HepG2 (cell line): ENCODE results near the gene ASIC5. TPM values are rescaled to one million over a fixed set of nuclear protein-coding genes. Genes with fewer than 3 reads are reported as not detected.

Experiments used
- ATAC-seq: fragments of 200-7000 bp; cut with Tn5 transposase; 3 replicates; pipeline ENCODE4 v1.9.1; 2020; ENCODE audit warnings: mild to moderate bottlenecking, moderate library complexity
- BruUV-seq: library from RNA; stranded (reverse); fragments of 400-500 nt; replicated peaks from 2 replicates; lab custom pipeline; 2021; lab: Mats Ljungman, UMichigan
- CTCF ChIA-PET: fragments of 300-600 bp; formaldehyde crosslinking; extraction: SDS; loops from one replicate; lab custom pipeline; 2021; ENCODE audit warnings: low total read pairs, inconsistent platforms, low intra/inter-chr PET ratio; lab: Yijun Ruan, JAX
- POLR2A ChIA-PET: fragments of 350-600 bp; sonication (Branson Sonifier 250); formaldehyde crosslinking; loops from one replicate; lab custom pipeline; 2020; ENCODE audit warnings: antibody characterized with exemption, inconsistent platforms; lab: Yijun Ruan, JAX
- DNase-seq: peaks from one replicate; pipeline ENCODE4 v3.0.0-alpha.2; 2015; ENCODE audit warnings: low spot score
- FAIRE-seq: peaks from 3 replicates; lab custom pipeline; 2011; peaks lifted over from hg19 to GRCh38; lab: Jason Lieb, UNC
- H2AFZ ChIP-seq: one replicate; pipeline ENCODE4 v1.6.1; 2011; ENCODE audit warnings: low read length, inconsistent platforms
- H3K27ac ChIP-seq: fragments of 300-600 bp; 3 replicates; pipeline ENCODE4 v1.8.0; 2011; ENCODE audit warnings: mixed run types, mild to moderate bottlenecking, mixed read lengths, low read length, inconsistent platforms; ENCODE audit not compliant: insufficient read depth; ENCODE audit errors: extremely low read length
- H3K27me3 ChIP-seq, 2 experiments: fragments of 200-600 bp in 1 of 2; 2 replicates in 1 of 2; 3 replicates in 1 of 2; pipeline versions ENCODE4 v1.6.0 to v1.8.0; 2011; ENCODE audit warnings: low read length in 2 of 2, mild to moderate bottlenecking in 2 of 2, moderate library complexity in 2 of 2, inconsistent platforms in 1 of 2; ENCODE audit not compliant: insufficient read depth in 2 of 2, control insufficient read depth in 1 of 2
- H3K36me3 ChIP-seq, 2 experiments: fragments of 200-600 bp in 1 of 2; replicated peaks in 1 of 2; 2 replicates in 1 of 2; 3 replicates in 1 of 2; pipeline versions ENCODE4 v1.5.1 to v1.8.0; 2011; ENCODE audit warnings: low read length in 2 of 2, inconsistent platforms in 1 of 2; ENCODE audit not compliant: insufficient read depth in 2 of 2, control insufficient read depth in 1 of 2
- H3K4me1 ChIP-seq: 2 replicates; pipeline ENCODE4 v1.5.1; 2012; ENCODE audit warnings: low read length, inconsistent platforms; ENCODE audit not compliant: insufficient read depth
- H3K4me2 ChIP-seq: 2 replicates; pipeline ENCODE4 v1.6.0; 2011; ENCODE audit warnings: low read depth, low read length, inconsistent platforms
- H3K4me3 ChIP-seq, 3 experiments: fragments of 200-600 bp in 1 of 3; sonication (generic), shearing (Covaris generic) in 1 of 3; replicated peaks in 1 of 3; 2 replicates each; pipeline ENCODE4 v1.5.1; 2011 to 2016; ENCODE audit warnings: low read length in 3 of 3, inconsistent platforms in 2 of 3, low read depth in 2 of 3, mild to moderate bottlenecking in 2 of 3, control low read depth in 1 of 3, mixed read lengths in 1 of 3; ENCODE audit not compliant: insufficient read depth in 1 of 3
- H3K79me2 ChIP-seq: one replicate; pipeline ENCODE4 v1.6.1; 2011; ENCODE audit warnings: low read length, inconsistent platforms; ENCODE audit not compliant: insufficient read depth
- H3K9ac ChIP-seq: 2 replicates; pipeline ENCODE4 v1.6.0; 2011; ENCODE audit warnings: mild to moderate bottlenecking, low read depth, low read length, inconsistent platforms; ENCODE audit not compliant: insufficient read depth
- H3K9me3 ChIP-seq: 2 replicates; pipeline ENCODE4 v1.5.1; 2012; ENCODE audit warnings: mild to moderate bottlenecking, low read length
- H4K20me1 ChIP-seq: 2 replicates; pipeline ENCODE4 v1.6.0; 2011; ENCODE audit warnings: inconsistent platforms, mild to moderate bottlenecking, low read length, moderate library complexity; ENCODE audit not compliant: insufficient read depth
- MXD4 ChIP-seq: IDR thresholded peaks from 2 replicates; pipeline ENCODE4 v1.6.1; 2016; ENCODE audit warnings: mild to moderate bottlenecking, missing biosample characterization, missing genetic modification reagents
- ZNF225 ChIP-seq: sonication (generic); formaldehyde crosslinking; IDR thresholded peaks from 2 replicates; pipeline ENCODE4 v1.4.0; 2020; ENCODE audit warnings: mild to moderate bottlenecking, missing genetic modification reagents
- ZNF34 ChIP-seq: sonication (generic); formaldehyde crosslinking; IDR thresholded peaks from 2 replicates; pipeline ENCODE4 v1.4.0; 2020; ENCODE audit warnings: mild to moderate bottlenecking, missing genetic modification reagents, borderline replicate concordance
- WGBS: methylation state at CpG from one replicate; pipeline ENCODE4 v1.1.6; 2017; ENCODE audit warnings: low lambda C conversion rate; 5-methylcytosine and 5-hydroxymethylcytosine counted together
- in situ Hi-C: cut with HindIII; loops from 2 replicates; pipeline ENCODE4 v1.10.0; 2017; ENCODE audit warnings: low pct_unique_long_range_greater_than_20kb; ENCODE audit not compliant: extremely low pct_ligation_motif_present
- intact Hi-C: fragments of 100-400 bp; cut with micrococcal nuclease; formaldehyde crosslinking; loops from one replicate; pipeline ENCODE4 v1.10.0; 2022; ENCODE audit not compliant: unreplicated experiment
- polyA plus RNA-seq, 8 experiments: library from polyadenylated mRNA; depleted of rRNA in 3 of 8; stranded (reverse) in 7 of 8; unstranded in 1 of 8; fragments of >200 nt; fragmentation: Illumina TruSeq in 4 of 8; extraction: Trizol in 4 of 8; gene quantifications; 2 replicates each; pipeline versions ENCODE4 v1.2.1 to v1.2.3, GENCODE V29; 2011 to 2016; ENCODE audit warnings: low read depth in 4 of 8, missing spikeins in 1 of 8, mixed read lengths in 1 of 8; ENCODE audit not compliant: insufficient read depth in 1 of 8
- total RNA-seq, 5 experiments: library from RNA; depleted of rRNA; stranded (reverse); fragments of >200 nt; fragmentation: Illumina TruSeq; extraction: Trizol; gene quantifications; 2 replicates each; pipeline ENCODE4 v1.2.3, GENCODE V29; 2016; ENCODE audit warnings: low read depth in 1 of 5
- TF ChIP-seq, protein P1 (sequence below): sonication (generic); formaldehyde crosslinking; IDR thresholded peaks from 2 replicates; pipeline ENCODE4 v1.5.0; 2020; ENCODE audit warnings: mild to moderate bottlenecking, missing genetic modification reagents, borderline replicate concordance
- TF ChIP-seq, protein P2 (sequence below): sonication (generic); formaldehyde crosslinking; IDR thresholded peaks from 2 replicates; pipeline ENCODE4 v1.4.0; 2020; ENCODE audit warnings: missing genetic modification reagents, borderline replicate concordance

Gene ASIC5
- total and polyA plus RNA-seq, 2 of the 13 experiments (the other 11 are each of a cell fraction or from before 2014, with no cell fraction given) = not detected

- no peaks in the 10 kb centered on the region for H3K79me2 ChIP-seq
- no peak overlapping the region for H2AFZ ChIP-seq
- TF ChIP-seq, protein P1, sequence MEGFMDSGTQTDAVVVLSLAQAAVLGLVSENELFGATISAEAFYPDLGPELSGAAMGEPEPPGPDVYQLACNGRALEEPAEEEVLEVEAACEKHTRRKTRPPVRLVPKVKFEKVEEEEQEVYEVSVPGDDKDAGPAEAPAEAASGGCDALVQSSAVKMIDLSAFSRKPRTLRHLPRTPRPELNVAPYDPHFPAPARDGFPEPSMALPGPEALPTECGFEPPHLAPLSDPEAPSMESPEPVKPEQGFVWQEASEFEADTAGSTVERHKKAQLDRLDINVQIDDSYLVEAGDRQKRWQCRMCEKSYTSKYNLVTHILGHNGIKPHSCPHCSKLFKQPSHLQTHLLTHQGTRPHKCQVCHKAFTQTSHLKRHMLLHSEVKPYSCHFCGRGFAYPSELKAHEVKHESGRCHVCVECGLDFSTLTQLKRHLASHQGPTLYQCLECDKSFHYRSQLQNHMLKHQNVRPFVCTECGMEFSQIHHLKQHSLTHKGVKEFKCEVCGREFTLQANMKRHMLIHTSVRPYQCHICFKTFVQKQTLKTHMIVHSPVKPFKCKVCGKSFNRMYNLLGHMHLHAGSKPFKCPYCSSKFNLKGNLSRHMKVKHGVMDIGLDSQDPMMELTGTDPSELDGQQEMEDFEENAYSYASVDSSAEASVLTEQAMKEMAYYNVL (CRISPR knock-in tag) = no peak
- TF ChIP-seq ZNF225 (CRISPR knock-in tag) (no peak), ZNF34 (no peak), MXD4 (CRISPR knock-in tag) (no peak)
- TF ChIP-seq, protein P2, sequence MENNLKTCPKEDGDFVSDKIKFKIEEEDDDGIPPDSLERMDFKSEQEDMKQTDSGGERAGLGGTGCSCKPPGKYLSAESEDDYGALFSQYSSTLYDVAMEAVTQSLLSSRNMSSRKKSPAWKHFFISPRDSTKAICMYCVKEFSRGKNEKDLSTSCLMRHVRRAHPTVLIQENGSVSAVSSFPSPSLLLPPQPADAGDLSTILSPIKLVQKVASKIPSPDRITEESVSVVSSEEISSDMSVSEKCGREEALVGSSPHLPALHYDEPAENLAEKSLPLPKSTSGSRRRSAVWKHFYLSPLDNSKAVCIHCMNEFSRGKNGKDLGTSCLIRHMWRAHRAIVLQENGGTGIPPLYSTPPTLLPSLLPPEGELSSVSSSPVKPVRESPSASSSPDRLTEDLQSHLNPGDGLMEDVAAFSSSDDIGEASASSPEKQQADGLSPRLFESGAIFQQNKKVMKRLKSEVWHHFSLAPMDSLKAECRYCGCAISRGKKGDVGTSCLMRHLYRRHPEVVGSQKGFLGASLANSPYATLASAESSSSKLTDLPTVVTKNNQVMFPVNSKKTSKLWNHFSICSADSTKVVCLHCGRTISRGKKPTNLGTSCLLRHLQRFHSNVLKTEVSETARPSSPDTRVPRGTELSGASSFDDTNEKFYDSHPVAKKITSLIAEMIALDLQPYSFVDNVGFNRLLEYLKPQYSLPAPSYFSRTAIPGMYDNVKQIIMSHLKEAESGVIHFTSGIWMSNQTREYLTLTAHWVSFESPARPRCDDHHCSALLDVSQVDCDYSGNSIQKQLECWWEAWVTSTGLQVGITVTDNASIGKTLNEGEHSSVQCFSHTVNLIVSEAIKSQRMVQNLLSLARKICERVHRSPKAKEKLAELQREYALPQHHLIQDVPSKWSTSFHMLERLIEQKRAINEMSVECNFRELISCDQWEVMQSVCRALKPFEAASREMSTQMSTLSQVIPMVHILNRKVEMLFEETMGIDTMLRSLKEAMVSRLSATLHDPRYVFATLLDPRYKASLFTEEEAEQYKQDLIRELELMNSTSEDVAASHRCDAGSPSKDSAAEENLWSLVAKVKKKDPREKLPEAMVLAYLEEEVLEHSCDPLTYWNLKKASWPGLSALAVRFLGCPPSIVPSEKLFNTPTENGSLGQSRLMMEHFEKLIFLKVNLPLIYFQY (CRISPR knock-in tag) = no peak
- no peak overlapping the region for H3K4me3 ChIP-seq
- FAIRE-seq (no peak), DNase-seq (no peak), ATAC-seq (no peak)
- no peaks in the 10 kb centered on the region for H4K20me1 ChIP-seq
- H3K9me3 ChIP-seq = no peaks in the 10 kb centered on the region
- H3K4me1 ChIP-seq = no peaks in the 10 kb centered on the region
- WGBS = 3% methylated on average over 2 of the region's 2 CpGs
- H3K27ac ChIP-seq = no peak overlapping the region
- H3K4me2 ChIP-seq = no peak overlapping the region
- H3K27me3 ChIP-seq = no peaks in the 10 kb centered on the region
- intact Hi-C loops (no loop called here), in situ Hi-C loops (no loop called here)
- H3K36me3 ChIP-seq = no peaks in the 10 kb centered on the region
- ChIA-PET POLR2A (no interaction called here), CTCF (no interaction called here)
- BruUV-seq = no TSS peak
- H3K9ac ChIP-seq = no peak overlapping the region
Observed at GRCh38 chr4:155889946-155890345, 23.9 kb upstream of the ASIC5 start.
